HG03521 (cell line): Measurements from ENCODE around the gene USP17L29.
"Not testable (repeated sequence)": the region's sequence is repeated elsewhere in the genome, so short reads cannot be mapped to it uniquely, and the experiment has no call there.

Experiments
- ATAC-seq: cut with Tn5 transposase; IDR thresholded peaks from one replicate; pipeline ENCODE4 v1.9.1; 2021; ENCODE audit warnings: mild to moderate bottlenecking, moderate library complexity; ENCODE audit not compliant: unreplicated experiment

USP17L29 gene, protein sequence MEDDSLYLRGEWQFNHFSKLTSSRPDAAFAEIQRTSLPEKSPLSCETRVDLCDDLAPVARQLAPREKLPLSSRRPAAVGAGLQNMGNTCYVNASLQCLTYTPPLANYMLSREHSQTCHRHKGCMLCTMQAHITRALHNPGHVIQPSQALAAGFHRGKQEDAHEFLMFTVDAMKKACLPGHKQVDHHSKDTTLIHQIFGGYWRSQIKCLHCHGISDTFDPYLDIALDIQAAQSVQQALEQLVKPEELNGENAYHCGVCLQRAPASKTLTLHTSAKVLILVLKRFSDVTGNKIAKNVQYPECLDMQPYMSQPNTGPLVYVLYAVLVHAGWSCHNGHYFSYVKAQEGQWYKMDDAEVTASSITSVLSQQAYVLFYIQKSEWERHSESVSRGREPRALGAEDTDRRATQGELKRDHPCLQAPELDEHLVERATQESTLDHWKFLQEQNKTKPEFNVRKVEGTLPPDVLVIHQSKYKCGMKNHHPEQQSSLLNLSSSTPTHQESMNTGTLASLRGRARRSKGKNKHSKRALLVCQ

DNA sequence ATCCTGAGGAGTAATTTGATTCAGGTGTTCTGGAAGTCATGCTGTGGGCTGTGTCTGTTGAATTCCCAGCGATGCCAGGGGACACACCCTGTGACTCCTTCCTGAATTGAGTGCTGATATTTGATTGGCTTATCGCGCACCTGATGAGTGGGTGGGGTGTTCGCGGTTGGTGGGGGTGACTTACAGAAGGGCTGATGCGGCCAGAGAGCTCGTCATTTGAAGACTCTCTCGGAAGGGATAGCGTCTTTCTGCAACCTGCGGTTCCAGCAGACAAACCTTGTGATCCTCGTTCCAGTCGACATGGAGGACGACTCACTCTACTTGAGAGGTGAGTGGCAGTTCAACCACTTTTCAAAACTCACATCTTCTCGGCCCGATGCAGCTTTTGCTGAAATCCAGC lies at the start of gene USP17L29:
Gene USP17L29, plus strand, starts transcription at position 301 of the 400 bp plus-strand sequence. Its CDS starts 0 bp downstream, at position 301.
- not testable (repeated sequence) for ATAC-seq

DNA sequence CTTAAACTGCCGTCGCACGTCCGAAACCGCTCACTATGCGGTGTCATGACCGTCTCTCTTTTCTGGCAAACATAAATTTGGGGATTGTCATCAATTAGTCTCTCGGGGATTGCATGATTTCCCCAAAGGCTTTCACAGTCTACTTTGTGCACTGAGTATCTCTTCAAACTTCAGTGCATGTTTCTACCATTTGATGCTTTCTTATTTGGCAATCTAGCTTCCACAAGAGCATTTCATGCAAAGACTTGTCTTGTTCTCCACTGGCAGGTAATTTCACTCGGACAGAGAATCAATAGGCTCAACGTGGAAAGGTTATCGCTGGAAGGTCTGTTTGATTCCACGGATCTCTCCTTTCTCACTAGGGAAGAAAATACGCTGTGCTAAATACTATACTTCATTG lies 29.2 kb upstream of the USP17L29 start:
- not testable (repeated sequence) for ATAC-seq

DNA sequence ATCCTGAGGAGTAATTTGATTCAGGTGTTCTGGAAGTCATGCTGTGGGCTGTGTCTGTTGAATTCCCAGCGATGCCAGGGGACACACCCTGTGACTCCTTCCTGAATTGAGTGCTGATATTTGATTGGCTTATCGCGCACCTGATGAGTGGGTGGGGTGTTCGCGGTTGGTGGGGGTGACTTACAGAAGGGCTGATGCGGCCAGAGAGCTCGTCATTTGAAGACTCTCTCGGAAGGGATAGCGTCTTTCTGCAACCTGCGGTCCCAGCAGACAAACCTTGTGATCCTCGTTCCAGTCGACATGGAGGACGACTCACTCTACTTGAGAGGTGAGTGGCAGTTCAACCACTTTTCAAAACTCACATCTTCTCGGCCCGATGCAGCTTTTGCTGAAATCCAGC lies 28.6 kb upstream of the USP17L29 start, which contains the start of gene USP17L24:
Gene USP17L24, plus strand, starts transcription at position 301 of the 400 bp plus-strand sequence. Its CDS starts 0 bp downstream, at position 301.
- not testable (repeated sequence) for ATAC-seq

DNA sequence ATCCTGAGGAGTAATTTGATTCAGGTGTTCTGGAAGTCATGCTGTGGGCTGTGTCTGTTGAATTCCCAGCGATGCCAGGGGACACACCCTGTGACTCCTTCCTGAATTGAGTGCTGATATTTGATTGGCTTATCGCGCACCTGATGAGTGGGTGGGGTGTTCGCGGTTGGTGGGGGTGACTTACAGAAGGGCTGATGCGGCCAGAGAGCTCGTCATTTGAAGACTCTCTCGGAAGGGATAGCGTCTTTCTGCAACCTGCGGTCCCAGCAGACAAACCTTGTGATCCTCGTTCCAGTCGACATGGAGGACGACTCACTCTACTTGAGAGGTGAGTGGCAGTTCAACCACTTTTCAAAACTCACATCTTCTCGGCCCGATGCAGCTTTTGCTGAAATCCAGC lies 23.8 kb upstream of the USP17L29 start, which contains the start of gene USP17L25:
Gene USP17L25, plus strand, starts transcription at position 301 of the 400 bp plus-strand sequence. Its CDS starts 0 bp downstream, at position 301.
- ATAC-seq: not testable (repeated sequence)

DNA sequence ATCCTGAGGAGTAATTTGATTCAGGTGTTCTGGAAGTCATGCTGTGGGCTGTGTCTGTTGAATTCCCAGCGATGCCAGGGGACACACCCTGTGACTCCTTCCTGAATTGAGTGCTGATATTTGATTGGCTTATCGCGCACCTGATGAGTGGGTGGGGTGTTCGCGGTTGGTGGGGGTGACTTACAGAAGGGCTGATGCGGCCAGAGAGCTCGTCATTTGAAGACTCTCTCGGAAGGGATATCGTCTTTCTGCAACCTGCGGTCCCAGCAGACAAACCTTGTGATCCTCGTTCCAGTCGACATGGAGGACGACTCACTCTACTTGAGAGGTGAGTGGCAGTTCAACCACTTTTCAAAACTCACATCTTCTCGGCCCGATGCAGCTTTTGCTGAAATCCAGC lies 19.1 kb upstream of the USP17L29 start, which contains the start of gene USP17L26:
Gene USP17L26, plus strand, starts transcription at position 301 of the 400 bp plus-strand sequence. Its CDS starts 0 bp downstream, at position 301.
- not testable (repeated sequence) for ATAC-seq

DNA sequence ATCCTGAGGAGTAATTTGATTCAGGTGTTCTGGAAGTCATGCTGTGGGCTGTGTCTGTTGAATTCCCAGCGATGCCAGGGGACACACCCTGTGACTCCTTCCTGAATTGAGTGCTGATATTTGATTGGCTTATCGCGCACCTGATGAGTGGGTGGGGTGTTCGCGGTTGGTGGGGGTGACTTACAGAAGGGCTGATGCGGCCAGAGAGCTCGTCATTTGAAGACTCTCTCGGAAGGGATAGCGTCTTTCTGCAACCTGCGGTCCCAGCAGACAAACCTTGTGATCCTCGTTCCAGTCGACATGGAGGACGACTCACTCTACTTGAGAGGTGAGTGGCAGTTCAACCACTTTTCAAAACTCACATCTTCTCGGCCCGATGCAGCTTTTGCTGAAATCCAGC lies 14.3 kb upstream of the USP17L29 start, which contains the start of gene USP17L5:
Gene USP17L5, plus strand, starts transcription at position 301 of the 400 bp plus-strand sequence. Its CDS starts 0 bp downstream, at position 301.
- ATAC-seq: not testable (repeated sequence)

DNA sequence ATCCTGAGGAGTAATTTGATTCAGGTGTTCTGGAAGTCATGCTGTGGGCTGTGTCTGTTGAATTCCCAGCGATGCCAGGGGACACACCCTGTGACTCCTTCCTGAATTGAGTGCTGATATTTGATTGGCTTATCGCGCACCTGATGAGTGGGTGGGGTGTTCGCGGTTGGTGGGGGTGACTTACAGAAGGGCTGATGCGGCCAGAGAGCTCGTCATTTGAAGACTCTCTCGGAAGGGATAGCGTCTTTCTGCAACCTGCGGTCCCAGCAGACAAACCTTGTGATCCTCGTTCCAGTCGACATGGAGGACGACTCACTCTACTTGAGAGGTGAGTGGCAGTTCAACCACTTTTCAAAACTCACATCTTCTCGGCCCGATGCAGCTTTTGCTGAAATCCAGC lies 9.6 kb upstream of the USP17L29 start, which contains the start of gene USP17L27:
Gene USP17L27, plus strand, starts transcription at position 301 of the 400 bp plus-strand sequence. Its CDS starts 0 bp downstream, at position 301.
- ATAC-seq: not testable (repeated sequence)

DNA sequence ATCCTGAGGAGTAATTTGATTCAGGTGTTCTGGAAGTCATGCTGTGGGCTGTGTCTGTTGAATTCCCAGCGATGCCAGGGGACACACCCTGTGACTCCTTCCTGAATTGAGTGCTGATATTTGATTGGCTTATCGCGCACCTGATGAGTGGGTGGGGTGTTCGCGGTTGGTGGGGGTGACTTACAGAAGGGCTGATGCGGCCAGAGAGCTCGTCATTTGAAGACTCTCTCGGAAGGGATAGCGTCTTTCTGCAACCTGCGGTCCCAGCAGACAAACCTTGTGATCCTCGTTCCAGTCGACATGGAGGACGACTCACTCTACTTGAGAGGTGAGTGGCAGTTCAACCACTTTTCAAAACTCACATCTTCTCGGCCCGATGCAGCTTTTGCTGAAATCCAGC lies 4.8 kb upstream of the USP17L29 start, which contains the start of gene USP17L28:
Gene USP17L28, plus strand, starts transcription at position 301 of the 400 bp plus-strand sequence. Its CDS starts 0 bp downstream, at position 301.
- ATAC-seq: not testable (repeated sequence)

DNA sequence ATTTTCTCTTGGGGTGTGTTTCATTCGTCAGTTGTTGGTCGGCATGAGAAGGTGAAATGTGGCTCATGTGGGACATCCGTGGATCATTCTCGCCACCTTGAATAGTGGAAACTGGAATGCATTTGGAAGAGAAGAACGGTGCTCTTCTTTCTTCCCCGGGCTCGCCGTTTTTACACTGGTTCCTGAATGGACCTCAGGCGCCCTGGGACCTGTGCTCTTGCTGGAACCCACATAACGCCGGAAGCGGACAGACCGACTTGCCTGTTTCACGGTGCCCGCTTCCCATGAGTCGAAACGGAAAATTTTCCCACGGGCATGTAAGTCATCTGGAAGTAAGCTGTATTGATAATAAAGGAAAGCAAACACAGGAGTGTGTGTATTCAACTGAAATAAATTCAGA lies 2.6 kb upstream of the USP17L29 start:
- ATAC-seq: not testable (repeated sequence)

DNA sequence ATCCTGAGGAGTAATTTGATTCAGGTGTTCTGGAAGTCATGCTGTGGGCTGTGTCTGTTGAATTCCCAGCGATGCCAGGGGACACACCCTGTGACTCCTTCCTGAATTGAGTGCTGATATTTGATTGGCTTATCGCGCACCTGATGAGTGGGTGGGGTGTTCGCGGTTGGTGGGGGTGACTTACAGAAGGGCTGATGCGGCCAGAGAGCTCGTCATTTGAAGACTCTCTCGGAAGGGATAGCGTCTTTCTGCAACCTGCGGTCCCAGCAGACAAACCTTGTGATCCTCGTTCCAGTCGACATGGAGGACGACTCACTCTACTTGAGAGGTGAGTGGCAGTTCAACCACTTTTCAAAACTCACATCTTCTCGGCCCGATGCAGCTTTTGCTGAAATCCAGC lies 9.4 kb downstream of the USP17L29 start, which contains the start of gene USP17L30:
Gene USP17L30, plus strand, starts transcription at position 301 of the 400 bp plus-strand sequence. Its CDS starts 0 bp downstream, at position 301.
- not testable (repeated sequence) for ATAC-seq

DNA sequence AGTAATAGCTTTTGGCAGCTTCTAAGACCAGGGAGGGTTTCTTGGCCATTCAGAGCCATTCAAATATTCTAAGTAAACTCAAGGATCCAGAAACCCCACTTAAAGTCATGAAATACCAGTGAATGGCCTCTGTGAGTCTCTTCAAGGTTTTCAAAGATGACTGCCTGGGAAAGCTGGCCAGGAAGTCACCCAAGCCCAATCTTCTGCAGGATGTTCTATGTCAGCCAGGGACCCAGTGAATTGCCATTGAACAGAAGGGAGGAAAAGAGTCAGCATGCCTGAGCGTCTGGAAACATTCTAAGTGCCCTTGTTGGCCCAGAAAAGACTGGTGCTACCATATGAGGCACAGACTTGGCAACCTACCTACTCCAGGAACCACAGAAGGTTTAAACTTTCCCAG lies 26.4 kb downstream of the USP17L29 start:
- not testable (repeated sequence) for ATAC-seq

DNA sequence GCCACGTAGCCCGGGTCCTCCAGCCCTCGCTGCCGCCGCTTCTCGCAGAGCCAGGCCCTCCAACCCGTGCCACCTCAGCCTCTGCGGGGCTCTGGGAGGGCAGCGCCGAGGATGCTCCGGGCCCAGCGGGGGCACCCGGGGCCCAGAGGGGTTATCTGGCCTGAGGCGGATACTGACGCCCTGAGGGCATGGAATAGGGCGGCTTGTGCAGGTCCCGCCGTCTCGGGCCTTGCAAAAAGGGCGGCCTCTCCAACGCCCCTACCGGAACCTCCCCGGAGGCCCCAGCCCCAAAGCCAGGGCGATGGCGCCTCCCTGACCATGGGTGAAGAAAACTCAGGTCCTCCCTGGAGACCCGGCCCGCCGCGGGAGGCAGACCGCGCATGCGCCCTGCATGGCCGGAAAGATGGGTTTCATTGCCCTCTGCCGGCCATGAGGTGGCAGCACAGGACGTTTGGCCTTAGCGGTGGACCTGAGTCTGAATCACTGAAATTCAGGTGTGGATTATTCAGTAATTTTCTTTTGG lies 27.6 kb downstream of the USP17L29 start:
- ATAC-seq: not testable (repeated sequence)

DNA sequence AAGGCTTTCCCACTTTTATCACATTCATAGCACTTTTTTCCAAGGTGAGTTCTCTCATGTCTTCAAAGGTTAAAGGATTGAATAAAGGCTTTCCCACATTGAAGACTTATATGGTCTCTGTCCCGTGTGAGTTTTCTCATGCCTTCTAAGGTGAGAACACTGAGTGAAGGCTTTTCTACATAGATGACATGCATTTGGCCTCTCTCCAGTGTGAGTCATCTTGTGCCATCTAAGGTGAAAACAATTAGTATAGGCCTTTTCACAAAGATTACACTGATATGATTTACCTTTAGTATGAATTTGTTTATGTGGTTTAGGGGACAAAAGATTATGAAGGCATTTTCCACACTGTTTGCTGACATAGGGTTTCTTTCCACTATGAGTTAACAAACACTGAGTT lies 30.7 kb downstream of the USP17L29 start:
- no peak for ATAC-seq

DNA sequence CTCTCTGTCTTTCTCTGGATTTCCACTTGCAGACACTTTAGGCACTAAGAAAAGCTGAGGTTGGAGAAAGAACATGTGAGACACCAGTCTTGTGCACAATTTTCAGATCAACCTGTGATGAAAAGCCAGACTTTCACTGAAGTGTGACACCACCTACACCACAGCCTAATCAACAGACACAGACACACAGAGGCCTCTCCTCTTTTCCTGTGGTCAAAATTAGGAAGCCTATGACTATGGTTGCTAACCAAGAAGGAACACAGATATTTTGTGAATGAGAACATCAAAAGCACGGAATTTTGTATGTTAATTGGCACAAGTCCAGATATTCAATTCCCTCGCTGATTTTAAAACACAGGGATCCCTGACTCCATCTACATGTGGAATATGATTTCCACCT lies 35.6 kb downstream of the USP17L29 start:
- ATAC-seq: not testable (repeated sequence)
